Gastroesophageal sphincter (tissue), 4 donors: Measurements from ENCODE around the gene KIRREL2. TPM values are rescaled to one million over a fixed set of nuclear protein-coding genes. Genes with fewer than 3 reads are reported as not detected.

ENCODE experiments used
- ATAC-seq: fragments of 150-250 bp; one replicate; pipeline ENCODE4 v1.9.1; 2016; ENCODE audit warnings: mild to moderate bottlenecking, moderate library complexity
- H3K27ac ChIP-seq, 4 donors: fragments of 200-600 bp; sonication (generic) in 3 of 4; 1 replicate in 3 of 4; 2 replicates in 1 of 4; pipeline ENCODE4 v1.5.1; 2016 to 2019
- H3K27me3 ChIP-seq: fragments of 200-600 bp; sonication (generic); one replicate; pipeline ENCODE4 v1.5.1; 2019
- H3K36me3 ChIP-seq, 2 donors: fragments of 200-600 bp; sonication (generic); one replicate each; pipeline ENCODE4 v1.5.1; 2019; ENCODE audit warnings: control low read depth in 1 of 2
- H3K4me1 ChIP-seq, 3 donors: fragments of 200-600 bp; sonication (generic); 1 replicate in 2 of 3; 2 replicates in 1 of 3; pipeline ENCODE4 v1.5.1; 2016 to 2019; ENCODE audit warnings: control low read depth in 2 of 3
- H3K4me3 ChIP-seq, 2 donors: fragments of 200-600 bp; sonication (generic); one replicate each; pipeline ENCODE4 v1.5.1; 2019; ENCODE audit warnings: mild to moderate bottlenecking in 1 of 2, moderate library complexity in 1 of 2
- H3K9me3 ChIP-seq, 3 donors: fragments of 200-600 bp; sonication (generic); one replicate each; pipeline ENCODE4 v1.5.1; 2017 to 2019; ENCODE audit warnings: control low read depth in 2 of 3
- EP300 ChIP-seq: sonication (generic); formaldehyde crosslinking; IDR thresholded peaks from one replicate; pipeline ENCODE4 v1.6.1; 2017; ENCODE audit warnings: antibody characterized with exemption, mild to moderate bottlenecking
- POLR2A ChIP-seq, 2 donors: fragments of 450-650 bp; IDR thresholded peaks; one replicate each; pipeline ENCODE4 v1.6.1; 2017; ENCODE audit warnings: antibody characterized with exemption in 2 of 2, mild to moderate bottlenecking in 2 of 2, moderate library complexity in 1 of 2
- POLR2AphosphoS5 ChIP-seq: sonication (generic); formaldehyde crosslinking; IDR thresholded peaks from one replicate; pipeline ENCODE4 v1.6.1; 2017; ENCODE audit warnings: antibody characterized with exemption
- WGBS, 2 donors: methylation state at CpG; one replicate each; pipeline ENCODE4 v1.1.5; 2018; ENCODE audit warnings: low coverage in 1 of 2; 5-methylcytosine and 5-hydroxymethylcytosine counted together
- total RNA-seq, 4 donors: library from RNA; depleted of rRNA; stranded (reverse); fragments of >200 nt; gene quantifications; one replicate each; pipeline ENCODE4 v1.1.0, GENCODE V29; 2016
- TF ChIP-seq, protein P1 (sequence below), 4 experiments: fragments of 200-600 bp in 2 of 4; fragments of 450-650 bp in 2 of 4; sonication (generic) in 1 of 4; IDR thresholded peaks; one replicate each; pipeline ENCODE4 v1.5.1; 2017 to 2019; ENCODE audit warnings: antibody characterized with exemption in 4 of 4, mild to moderate bottlenecking in 2 of 4, moderate library complexity in 2 of 4

The KIRREL2 gene
- total RNA-seq, 4 donors from 2014 or later, result not detected

DNA sequence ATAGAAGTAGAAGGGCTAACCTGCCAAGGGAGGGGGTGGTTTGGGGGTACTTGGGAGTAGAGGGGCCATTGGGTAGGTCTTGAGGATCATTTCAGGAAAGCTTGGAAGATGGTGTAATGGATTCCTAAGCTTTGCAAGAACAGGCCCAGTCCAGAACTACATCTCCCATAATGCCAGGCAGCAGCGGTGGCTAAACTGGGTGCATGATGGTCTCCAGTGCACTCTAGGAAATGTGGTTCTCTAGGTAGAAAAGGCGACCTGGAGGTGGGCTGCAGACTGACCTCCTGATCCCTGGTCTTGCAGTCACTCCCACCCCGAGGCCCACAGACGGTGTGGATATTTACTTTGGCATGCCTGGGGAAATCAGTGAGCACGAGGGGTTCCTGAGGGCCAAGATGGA lies 15.5 kb downstream of the KIRREL2 start:
- TF ChIP-seq EP300, result no peak
- TF ChIP-seq POLR2A (IDR thresholded peaks at IDR 0.05), result no peak
- TF ChIP-seq, protein P1, sequence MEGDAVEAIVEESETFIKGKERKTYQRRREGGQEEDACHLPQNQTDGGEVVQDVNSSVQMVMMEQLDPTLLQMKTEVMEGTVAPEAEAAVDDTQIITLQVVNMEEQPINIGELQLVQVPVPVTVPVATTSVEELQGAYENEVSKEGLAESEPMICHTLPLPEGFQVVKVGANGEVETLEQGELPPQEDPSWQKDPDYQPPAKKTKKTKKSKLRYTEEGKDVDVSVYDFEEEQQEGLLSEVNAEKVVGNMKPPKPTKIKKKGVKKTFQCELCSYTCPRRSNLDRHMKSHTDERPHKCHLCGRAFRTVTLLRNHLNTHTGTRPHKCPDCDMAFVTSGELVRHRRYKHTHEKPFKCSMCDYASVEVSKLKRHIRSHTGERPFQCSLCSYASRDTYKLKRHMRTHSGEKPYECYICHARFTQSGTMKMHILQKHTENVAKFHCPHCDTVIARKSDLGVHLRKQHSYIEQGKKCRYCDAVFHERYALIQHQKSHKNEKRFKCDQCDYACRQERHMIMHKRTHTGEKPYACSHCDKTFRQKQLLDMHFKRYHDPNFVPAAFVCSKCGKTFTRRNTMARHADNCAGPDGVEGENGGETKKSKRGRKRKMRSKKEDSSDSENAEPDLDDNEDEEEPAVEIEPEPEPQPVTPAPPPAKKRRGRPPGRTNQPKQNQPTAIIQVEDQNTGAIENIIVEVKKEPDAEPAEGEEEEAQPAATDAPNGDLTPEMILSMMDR (IDR thresholded peaks at IDR 0.05), result no peak
- TF ChIP-seq POLR2AphosphoS5, result no peak
- ATAC-seq, result no peak
- Histone ChIP-seq H3K4me3 (no peak overlapping the region), H3K4me1 (peaks cover 5 to 30% (median 14%) of the 10 kb centered on the region in 3 donors), H3K27ac (no peak overlapping the region), H3K27me3 (peaks cover 28% of the 10 kb centered on the region), H3K9me3 (no peaks in the 10 kb centered on the region), H3K36me3 (no peaks in the 10 kb centered on the region)
- 56 to 82% methylated on average over 2 to 4 of the region's 5 CpGs for WGBS, 2 donors

DNA sequence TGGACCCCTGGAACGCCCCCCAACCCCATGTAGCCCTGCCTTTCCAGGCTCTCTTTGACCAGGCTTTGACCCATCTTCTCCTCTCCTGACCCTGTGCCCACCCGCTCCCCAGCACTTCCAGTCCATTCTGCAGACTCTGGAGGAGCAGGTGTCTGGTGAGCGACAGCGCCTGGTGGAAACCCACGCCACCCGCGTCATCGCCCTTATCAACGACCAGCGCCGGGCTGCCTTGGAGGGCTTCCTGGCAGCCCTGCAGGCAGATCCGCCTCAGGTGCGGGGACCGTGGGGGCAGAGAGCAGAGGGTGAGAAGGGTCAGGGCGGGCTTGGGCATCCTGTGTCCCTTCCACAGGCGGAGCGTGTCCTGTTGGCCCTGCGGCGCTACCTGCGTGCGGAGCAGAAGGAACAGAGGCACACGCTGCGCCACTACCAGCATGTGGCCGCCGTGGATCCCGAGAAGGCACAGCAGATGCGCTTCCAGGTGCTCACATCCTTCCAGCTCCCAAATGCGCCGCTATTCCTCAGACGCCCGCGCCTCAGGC lies 17.8 kb downstream of the KIRREL2 start:
- TF ChIP-seq POLR2A (IDR thresholded peaks at IDR 0.05), result no peak
- no peak for TF ChIP-seq EP300
- TF ChIP-seq, protein P1 (IDR thresholded peaks at IDR 0.05), result no peak
- TF ChIP-seq POLR2AphosphoS5, result no peak
- Histone ChIP-seq H3K27me3 (peaks cover 38% of the 10 kb centered on the region), H3K4me1 (peaks cover 2 to 14% (median 5%) of the 10 kb centered on the region in 3 donors), H3K9me3 (no peaks in the 10 kb centered on the region), H3K27ac (no peak overlapping the region), H3K4me3 (no peak overlapping the region), H3K36me3 (no peaks in the 10 kb centered on the region)
- 89 to 93% methylated on average over 3 to 12 of the region's 32 CpGs for WGBS, 2 donors
- no peak for ATAC-seq

DNA sequence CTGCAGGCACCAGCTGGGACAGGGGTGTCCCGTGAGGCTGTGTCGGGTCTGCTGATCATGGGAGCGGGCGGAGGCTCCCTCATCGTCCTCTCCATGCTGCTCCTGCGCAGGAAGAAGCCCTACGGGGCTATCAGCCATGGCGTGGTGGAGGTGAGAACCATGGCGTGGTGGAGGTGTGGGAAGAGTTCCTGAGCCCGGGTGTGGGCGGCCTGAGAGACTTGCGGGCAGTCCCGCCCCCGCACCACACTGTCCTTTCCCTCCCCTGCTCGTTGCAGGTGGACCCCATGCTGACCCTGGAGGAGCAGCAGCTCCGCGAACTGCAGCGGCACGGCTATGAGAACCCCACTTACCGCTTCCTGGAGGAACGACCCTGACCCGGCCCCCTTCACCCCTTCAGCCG lies 22.4 kb downstream of the KIRREL2 start:
- ATAC-seq, result no peak
- no peaks in the 10 kb centered on the region for H3K36me3 ChIP-seq
- TF ChIP-seq POLR2A (IDR thresholded peaks at IDR 0.05), result no peak
- no peak for TF ChIP-seq EP300
- TF ChIP-seq, protein P1 (IDR thresholded peaks at IDR 0.05), result no peak
- peaks cover 16% of the 10 kb centered on the region for H3K27me3 ChIP-seq
- WGBS, 2 donors, result 0 to 72% methylated on average over 2 to 9 of the region's 23 CpGs
- no peak overlapping the region for H3K27ac ChIP-seq
- no peaks in the 10 kb centered on the region for H3K9me3 ChIP-seq
- H3K4me3 ChIP-seq, result no peak overlapping the region
- H3K4me1 ChIP-seq, result peaks cover 0 to 7% (median 0%) of the 10 kb centered on the region in 3 donors

DNA sequence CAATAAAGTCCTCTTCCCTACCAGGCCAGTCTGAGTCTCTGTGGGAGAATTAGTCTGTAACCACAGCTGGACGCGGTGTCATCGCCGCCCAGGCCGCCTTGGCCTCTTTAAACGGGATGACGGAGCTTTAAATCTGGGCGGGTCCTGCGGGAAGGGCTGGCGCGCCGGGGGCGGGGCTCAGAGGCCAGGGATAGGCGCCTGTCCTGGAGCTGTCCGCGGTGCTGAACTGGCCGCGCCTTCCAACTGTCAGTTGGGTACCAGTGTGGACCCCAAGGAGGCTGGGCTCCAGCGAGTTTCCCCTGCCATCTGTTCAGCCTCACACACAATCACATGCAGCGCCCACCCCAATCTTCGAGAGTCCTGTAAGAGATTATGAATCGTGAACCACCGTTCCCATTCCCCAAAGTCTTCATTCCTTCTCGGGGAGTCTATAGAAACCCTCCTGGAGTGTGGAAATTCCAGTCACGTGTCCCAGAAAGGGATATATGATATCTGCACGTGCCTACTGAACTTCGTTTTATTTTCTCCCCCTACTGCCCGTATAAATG lies 23.1 kb downstream of the KIRREL2 start:
- ATAC-seq, result peak; percentile 93
- no peak overlapping the region for H3K4me3 ChIP-seq
- H3K9me3 ChIP-seq, result no peaks in the 10 kb centered on the region
- TF ChIP-seq EP300 (no peak), POLR2AphosphoS5 (no peak), POLR2A (IDR thresholded peaks at IDR 0.05) (no peak)
- TF ChIP-seq, protein P1 (IDR thresholded peaks at IDR 0.05), result no peak
- H3K27me3 ChIP-seq, result peaks cover 16% of the 10 kb centered on the region
- H3K36me3 ChIP-seq, result no peaks in the 10 kb centered on the region
- peaks cover 0 to 7% (median 0%) of the 10 kb centered on the region in 3 donors for H3K4me1 ChIP-seq
- H3K27ac ChIP-seq, result no peak overlapping the region
- 0 to 4% methylated on average over 4 to 12 of the region's 28 CpGs for WGBS, 2 donors
